ENCODE measurements around the gene CCIN.
"Not testable (repeated sequence)": the region's sequence is repeated elsewhere in the genome, so short reads cannot be mapped to it uniquely, and the experiment has no call there.

Gene CCIN

DNA sequence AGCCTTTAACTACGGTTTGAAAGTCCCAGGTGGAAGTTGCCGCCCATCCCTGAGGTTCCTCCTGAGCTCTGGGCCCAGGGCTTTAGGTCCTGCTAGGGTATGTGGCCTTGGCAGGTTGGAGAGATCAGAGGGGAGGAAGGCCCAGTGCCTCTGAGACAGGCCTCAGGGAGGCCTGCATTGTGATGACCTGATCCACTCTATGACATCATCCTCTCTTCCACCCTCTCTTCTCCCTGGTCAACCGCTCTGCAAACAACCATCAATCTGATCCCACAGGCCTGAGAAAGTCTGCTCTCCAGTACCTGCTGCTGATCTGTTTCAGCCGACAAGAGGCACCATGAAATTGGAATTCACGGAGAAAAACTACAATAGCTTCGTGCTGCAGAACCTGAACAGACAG is at the start of gene CCIN:
Gene CCIN (plus strand): TSS at position 223 of the 400 bp plus-strand sequence. CDS start 115 bp downstream, at position 338.
- DNase-seq (ENCODE audit: insufficient read length, low spot score) (no peak), FAIRE-seq (no peak)
- no peak for TF ChIP-seq POLR2A (IDR thresholded peaks at IDR 0.05; ENCODE audit: low read depth, low read length)

DNA sequence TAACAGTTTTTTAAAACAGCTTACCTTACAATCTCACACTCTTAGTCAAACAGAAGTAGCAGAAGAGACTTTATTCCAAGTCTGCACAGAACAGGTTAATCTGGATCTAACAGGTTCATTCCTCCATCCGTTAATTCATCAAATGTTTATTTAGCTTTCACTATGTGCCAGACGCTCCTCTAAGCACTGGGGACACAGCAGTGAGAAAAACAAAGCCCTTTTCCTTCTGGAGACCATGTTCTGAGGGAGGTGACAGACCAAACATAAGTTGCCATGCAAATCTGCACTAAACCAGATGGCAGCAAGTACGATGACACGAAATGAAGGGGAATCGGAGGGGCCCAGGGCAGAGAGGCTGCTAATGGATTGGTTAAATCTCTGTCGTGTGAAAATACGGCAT is 49.7 kb upstream of the CCIN start:
- DNase-seq (ENCODE audit: insufficient read length, low spot score) (no peak), FAIRE-seq (no peak)
- TF ChIP-seq POLR2A (IDR thresholded peaks at IDR 0.05; ENCODE audit: low read depth, low read length): no peak

DNA sequence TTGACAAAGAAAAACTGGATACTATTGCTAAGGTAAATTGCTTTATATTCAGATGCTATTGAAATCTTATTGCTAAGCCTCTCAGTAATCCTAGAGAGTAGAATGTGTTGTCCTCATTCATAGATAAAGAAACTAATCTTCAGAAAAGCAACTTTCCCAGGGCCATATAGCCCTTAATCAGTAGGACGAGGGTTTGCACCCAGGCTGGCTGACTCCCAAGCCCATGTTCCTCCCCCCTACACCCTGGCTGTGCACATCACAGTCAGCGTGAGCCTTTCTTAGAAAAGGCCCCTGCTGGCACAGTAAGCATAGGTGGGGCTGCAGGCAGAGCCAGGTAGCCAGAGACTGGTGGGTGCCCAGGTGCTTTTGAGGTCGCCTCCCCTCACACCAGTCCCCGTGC is 48.5 kb upstream of the CCIN start:
- no peak for TF ChIP-seq POLR2A (IDR thresholded peaks at IDR 0.05; ENCODE audit: low read depth, low read length)
- FAIRE-seq: no peak
- DNase-seq (ENCODE audit: insufficient read length, low spot score): no peak

DNA sequence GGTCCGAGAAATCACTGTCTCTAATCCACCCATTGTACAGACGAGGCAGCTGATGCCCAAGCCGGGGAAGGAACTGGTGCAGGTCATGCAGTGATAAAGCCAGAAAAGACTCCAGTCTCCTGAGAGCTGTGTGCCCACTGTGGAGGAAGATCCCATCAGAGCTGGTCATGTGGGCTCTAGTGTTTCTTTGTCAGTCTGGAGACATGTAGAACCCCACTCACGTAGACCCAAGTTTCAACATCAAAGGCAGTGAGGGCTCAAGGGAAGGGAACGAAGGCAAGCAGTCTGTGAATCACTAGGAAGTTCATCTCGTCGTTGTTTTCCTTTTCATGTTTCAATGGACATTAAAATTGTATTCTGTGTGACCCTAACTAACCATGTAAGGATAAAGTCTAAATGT is 47.2 kb upstream of the CCIN start:
- FAIRE-seq: no peak
- no peak for DNase-seq (ENCODE audit: insufficient read length, low spot score)
- no peak for TF ChIP-seq POLR2A (IDR thresholded peaks at IDR 0.05; ENCODE audit: low read depth, low read length)

DNA sequence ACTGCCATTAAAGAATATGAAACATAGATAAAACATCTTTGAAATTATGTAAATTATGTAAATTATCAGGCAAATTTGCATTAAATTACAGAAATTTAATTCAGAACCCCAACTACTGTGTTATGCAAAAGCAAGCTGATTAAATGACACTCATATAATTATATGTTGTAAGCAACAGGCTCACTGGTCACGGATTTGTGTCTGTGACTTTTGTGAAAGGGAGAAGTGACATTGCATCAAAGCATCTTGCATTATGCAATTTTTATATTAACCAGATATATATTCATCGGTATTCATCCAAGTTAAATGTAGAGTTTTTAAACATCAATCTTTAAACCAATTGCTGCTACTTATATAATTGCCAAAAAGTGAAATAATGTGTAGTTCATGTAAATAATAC is 45.7 kb upstream of the CCIN start:
- DNase-seq (ENCODE audit: insufficient read length, low spot score) (no peak), FAIRE-seq (no peak)

DNA sequence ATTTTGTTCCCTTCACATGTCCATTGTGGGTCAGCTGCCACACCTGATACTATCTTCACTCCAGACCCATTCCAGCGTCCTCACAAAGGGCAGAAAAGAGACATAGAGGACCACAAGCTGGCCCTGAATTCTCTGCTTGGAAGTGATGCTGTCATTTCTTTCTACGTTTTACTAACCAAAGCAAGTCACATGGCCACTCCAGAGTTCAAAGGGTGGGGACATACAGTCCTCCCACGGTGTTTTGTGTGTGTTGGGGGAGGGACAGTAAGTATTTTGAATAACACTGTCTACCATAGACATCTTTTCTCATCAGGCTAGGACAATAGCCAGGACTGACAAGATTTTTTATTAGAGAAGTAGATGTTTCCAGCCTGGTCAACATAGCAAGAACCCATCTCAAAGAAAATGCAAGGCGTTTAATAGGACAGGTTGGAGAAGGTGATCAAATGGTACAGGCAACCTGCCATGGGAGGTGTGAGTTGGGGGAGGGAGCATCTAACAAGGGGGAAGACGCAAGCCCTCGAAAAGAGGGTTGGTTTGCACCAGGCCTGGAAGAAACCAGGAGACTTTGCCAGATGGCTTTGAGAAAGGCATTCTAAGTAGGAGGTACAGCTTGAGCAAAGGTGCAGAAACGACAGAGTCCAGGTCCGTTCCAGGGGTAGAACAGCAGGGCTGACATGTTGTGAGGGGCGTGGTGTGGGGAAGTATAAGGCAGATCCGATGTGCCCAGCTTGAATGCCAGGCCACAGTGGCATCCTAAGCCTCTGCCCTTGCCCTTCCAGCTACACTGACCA is 43.9 kb upstream of the CCIN start:
- FAIRE-seq (no peak), DNase-seq (ENCODE audit: insufficient read length, low spot score) (no peak)
- TF ChIP-seq POLR2A (IDR thresholded peaks at IDR 0.05; ENCODE audit: low read depth, low read length): no peak

More for the DNA sequence above, 45.7 kb upstream of the CCIN start:
- no peak for TF ChIP-seq POLR2A (IDR thresholded peaks at IDR 0.05; ENCODE audit: low read depth, low read length)

DNA sequence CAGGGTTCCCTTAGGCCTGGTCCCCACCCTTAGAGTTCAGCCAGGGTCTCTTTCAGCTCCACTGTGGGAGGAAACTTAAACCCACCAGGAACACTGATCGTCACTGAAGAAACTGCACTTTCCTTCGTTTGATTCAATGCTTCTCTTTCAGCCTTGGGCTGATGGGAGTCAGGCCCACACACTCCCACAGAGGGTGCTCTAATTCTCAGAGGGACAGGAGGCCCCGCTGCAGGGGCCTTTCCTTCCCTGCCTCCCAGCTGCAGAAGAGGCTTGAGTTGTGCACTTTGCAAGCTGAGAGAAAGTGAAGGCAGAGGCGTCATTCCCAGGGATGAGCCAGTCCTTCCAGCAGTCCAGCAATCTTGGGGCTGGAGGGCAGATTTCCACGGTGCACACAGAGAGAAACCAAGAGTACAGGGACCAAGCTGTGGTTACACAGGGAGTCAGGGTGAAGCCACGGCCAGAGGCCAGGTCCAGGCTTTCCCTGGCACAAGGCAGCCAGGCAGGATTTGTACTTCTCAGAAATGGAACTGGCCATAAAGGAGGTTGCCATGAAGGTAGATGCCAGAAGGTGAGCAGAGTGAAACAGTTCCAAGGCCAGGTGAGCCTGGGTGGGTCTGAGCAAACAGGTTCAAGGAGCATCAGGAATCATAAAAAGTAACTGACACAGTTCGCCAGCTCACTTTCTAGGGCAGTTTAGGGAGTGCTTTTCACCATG is 43.0 kb upstream of the CCIN start:
- FAIRE-seq (no peak), DNase-seq (ENCODE audit: insufficient read length, low spot score) (no peak)
- no peak for TF ChIP-seq POLR2A (IDR thresholded peaks at IDR 0.05; ENCODE audit: low read depth, low read length)

DNA sequence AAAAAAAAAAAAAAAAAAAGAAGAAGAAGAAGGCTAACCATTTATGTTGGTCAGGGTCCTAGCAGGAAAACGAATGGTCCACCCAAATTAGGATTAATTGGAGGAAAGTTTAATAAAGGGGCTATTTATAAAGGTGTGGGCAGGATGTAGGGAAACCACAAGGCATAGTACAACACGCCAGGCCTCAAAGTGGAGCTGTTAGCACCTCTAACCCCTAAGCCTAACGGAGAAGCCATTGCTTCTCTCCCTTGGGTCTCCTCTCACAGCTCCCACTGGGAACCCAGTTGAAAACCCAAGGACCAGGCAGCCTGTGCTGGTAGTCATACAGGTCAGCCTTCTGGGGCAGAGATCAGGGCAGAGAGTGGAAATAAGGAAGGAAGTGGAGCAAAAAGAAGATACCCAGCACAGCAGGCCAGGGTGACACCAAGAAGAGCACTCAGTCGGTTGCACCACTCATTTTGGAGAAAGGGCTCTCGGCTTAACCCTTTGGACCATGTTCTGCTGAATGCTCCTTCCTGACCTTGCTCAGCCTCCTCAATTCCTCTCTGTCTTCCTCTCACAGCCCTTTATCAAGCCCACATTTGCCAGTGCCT is 41.4 kb upstream of the CCIN start:
- no peak for TF ChIP-seq POLR2A (IDR thresholded peaks at IDR 0.05; ENCODE audit: low read depth, low read length)
- FAIRE-seq: no peak
- no peak for DNase-seq (ENCODE audit: insufficient read length, low spot score)

DNA sequence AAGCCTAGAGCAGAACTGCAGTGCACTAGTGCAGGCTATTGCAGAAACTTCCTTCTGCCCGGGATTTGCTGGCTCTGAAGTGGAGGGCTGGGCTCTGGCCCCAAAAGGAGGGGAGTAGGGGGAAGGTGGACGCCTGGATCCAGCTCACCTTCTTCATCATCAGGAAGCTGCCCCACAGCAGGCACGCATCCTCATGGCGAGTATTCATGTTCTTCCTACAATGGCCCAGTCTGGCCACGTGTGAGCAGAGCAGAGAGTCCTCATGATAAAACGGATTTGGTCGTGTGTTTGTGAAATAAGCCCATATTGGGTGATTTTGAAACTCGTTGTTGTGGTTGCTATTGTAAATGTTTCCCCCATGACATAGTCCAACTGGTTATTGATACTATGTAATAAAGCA is 40.8 kb upstream of the CCIN start:
- FAIRE-seq: no peak
- DNase-seq (ENCODE audit: insufficient read length, low spot score): no peak
- no peak for TF ChIP-seq POLR2A (IDR thresholded peaks at IDR 0.05; ENCODE audit: low read depth, low read length)

DNA sequence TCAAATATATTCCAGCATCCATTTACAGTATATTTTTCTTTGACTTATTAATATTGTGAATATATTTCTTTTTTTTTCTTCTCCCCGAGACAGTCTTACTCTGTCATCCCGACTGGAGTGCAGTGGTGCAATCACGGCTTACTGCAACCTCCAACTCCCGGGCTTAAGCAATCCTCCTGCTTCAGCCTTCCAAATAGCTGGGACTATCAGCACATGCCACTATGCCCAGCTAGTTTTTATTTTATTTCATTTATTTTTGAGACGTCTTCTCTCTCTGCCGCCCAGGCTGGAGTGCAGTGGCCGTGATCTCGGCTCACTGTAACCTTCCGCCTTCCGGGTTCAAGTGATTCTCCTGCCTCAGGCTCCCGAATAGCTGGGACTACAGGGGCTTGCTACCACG is 40.0 kb upstream of the CCIN start:
- FAIRE-seq: no peak
- no peak for TF ChIP-seq POLR2A (IDR thresholded peaks at IDR 0.05; ENCODE audit: low read depth, low read length)
- DNase-seq (ENCODE audit: insufficient read length, low spot score): no peak

DNA sequence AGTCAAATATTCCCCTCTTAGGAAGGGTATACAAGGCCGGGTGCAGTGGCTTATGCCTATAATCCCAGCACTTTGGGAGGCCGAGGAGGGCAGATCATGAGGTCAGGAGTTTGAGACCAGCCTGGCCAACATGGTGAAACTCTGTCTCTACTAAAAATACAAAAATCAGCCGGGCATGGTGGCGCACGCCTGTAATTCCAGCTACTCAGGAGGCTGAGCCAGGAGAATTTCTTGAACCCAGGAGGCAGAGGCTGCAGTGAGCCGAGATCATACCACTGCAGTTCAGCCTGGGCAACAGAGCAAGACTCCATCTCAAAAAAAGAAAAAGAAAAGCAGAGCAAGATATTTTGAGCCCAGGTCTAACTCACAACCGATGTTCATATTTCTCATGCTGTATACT is 37.5 kb upstream of the CCIN start:
- not testable (repeated sequence) for DNase-seq (ENCODE audit: insufficient read length, low spot score); FAIRE-seq

DNA sequence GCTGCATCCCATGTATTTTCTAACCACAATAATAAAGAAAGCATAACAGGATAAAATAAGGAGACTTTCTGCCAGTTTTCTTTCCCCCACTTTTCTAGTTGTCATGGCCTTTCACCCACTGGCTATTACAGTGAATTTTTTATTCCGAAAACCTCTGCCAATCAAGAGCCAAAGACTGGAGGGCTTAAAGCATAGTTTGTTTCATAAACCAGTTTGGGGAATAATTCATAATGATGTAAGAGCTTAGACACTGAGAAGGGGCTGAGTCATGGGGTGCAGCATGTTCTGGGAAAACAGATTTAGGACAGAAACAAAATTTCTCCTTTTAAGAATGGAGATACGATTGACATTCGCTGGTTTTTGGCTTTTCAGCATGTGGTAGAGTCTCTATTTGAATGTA is 37.1 kb upstream of the CCIN start:
- no peak for TF ChIP-seq POLR2A (IDR thresholded peaks at IDR 0.05; ENCODE audit: low read depth, low read length)
- no peak for FAIRE-seq
- no peak for DNase-seq (ENCODE audit: insufficient read length, low spot score)

DNA sequence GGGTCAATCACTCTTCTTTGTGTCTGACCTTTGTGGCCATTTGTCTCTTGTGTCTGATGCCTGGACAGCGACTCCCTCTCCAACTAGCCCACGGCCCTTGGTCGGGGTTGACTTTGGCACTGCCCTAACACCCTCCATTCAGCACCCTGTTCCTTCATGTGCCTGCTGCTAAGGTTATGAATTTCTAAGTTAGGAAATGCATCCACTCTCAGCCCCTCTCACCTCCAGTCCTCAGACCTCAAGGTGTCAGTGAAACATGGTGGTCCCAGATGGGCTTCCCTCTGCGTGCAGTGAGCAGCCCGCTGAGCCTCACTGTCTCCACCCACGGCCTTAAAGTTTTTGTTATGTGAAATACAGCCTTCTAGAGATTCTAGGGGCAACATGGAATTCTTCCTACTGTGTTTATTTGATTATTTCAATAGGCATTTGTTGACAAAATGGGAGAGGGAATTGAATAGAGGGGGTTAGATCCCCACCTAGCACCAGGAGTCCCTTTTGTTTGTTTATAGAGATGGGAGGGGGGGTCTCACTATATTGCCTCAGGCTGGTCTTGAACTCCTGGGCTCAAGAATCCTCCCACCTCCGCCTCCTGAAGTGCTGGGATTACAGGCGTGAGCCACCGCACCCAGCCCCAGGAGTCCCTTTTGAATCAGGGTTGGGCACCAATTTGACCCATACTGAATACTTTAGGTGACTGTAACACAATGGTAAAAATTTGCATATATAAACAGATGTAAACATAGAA is 34.3 kb upstream of the CCIN start:
- no peak for TF ChIP-seq POLR2A (IDR thresholded peaks at IDR 0.05; ENCODE audit: low read depth, low read length)
- DNase-seq (ENCODE audit: insufficient read length, low spot score) (no peak), FAIRE-seq (no peak)

DNA sequence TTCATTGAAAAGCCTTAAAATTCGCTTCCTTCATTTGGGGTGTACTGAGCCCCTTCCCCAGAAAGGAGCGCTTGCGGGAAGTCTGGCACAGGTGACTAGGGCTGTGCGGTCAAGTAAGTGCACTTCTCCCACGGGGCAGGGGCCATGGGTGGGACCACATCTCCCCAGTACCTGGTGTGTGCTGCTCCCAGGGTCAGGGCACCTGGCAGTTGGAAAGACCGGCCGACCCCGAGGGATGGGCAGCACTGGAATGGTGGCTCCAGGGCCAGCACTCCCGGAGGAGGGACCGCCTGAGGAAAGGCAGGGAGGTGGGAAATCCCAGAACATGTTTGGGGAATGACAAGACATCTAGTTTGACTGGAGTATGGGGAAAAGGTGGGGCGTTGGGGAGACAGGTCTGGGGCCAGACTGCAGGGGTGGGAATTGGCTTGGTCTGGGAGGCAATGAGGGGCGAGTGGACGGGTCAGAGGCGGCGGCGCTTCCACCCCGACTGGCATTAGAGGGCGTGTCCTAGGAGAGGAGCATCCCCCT is 33.4 kb upstream of the CCIN start:
- TF ChIP-seq POLR2A (IDR thresholded peaks at IDR 0.05; ENCODE audit: low read depth, low read length): no peak
- DNase-seq (ENCODE audit: insufficient read length, low spot score) (no peak), FAIRE-seq (no peak)

Measured in H54 (cell line).